ENCODE measurements around the gene TBATA.

The TBATA gene

GRCh38 chr10:70809011-70809611 lies 23.9 kb upstream of the TBATA start:
- Histone ChIP-seq H3K27ac (ENCODE audit: low read length) (no peak overlapping the region), H3K4me3 (ENCODE audit: low read length) (no peak overlapping the region), H3K36me3 (ENCODE audit: control insufficient read depth, insufficient read depth, low read length) (no peaks in the 10 kb centered on the region), H3K9me3 (ENCODE audit: control insufficient read depth, insufficient read depth, low read length) (no peaks in the 10 kb centered on the region), H3K27me3 (ENCODE audit: control insufficient read depth, insufficient read depth, low read length) (no peaks in the 10 kb centered on the region), H3K4me1 (ENCODE audit: control insufficient read depth, insufficient read depth, low read length) (peaks cover 1% of the 10 kb centered on the region; the same call in 1 of the 2 replicates)
- DNase-seq (ENCODE audit: low read depth, low spot score): no peak
- WGBS (ENCODE audit: insufficient coverage, insufficient read length): no CpG with 5 or more reads among the region's 6 CpGs

DNA sequence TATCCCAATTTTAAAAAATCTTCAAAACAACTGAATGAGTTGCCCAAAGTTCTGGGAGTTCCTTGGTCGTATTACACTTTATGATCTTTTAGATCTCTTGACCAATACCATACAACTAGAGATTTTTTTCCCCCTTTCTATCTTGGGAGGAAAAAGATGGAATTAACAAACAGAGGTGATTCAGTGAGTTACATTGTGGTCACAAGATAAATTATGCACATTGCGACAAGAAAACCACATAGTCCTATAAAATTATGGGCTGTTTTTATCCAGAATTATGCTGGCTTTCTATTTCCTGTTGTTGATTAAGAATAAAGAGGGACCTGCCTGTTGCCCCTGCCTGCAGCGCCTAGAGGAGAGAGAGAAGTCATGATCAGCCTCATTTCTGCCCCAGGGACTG lies 22.4 kb upstream of the TBATA start:
- H3K36me3 ChIP-seq (ENCODE audit: control insufficient read depth, insufficient read depth, low read length): no peaks in the 10 kb centered on the region
- no peaks in the 10 kb centered on the region for H3K27me3 ChIP-seq (ENCODE audit: control insufficient read depth, insufficient read depth, low read length)
- H3K27ac ChIP-seq (ENCODE audit: low read length): no peak overlapping the region
- no peak overlapping the region for H3K4me3 ChIP-seq (ENCODE audit: low read length)
- H3K4me1 ChIP-seq (ENCODE audit: control insufficient read depth, insufficient read depth, low read length): peaks cover 1% of the 10 kb centered on the region; the same call in 1 of the 2 replicates
- no CpG with 5 or more reads among the region's 3 CpGs for WGBS (ENCODE audit: insufficient coverage, insufficient read length)
- no peaks in the 10 kb centered on the region for H3K9me3 ChIP-seq (ENCODE audit: control insufficient read depth, insufficient read depth, low read length)
- no peak for DNase-seq (ENCODE audit: low read depth, low spot score)

DNA sequence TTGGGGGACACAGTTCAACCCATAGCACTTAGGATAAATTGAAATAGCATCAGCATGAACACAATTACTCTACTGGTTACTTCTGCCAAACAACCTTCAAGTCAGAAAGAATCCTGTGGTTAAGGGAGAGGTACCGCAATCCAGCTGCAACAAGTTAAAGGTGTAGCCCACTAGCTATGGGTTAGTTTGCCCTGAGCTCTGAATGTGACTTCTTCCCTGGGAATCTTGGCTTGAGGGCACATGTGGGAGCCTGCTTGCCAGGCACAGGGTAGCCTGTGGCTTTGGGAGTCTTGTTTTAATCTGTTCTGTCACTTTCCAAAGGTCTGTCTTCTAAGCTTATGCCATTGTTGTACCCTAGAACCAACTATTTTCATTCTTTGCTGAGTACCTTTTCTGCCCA lies 21.7 kb upstream of the TBATA start:
- Histone ChIP-seq H3K9me3 (ENCODE audit: control insufficient read depth, insufficient read depth, low read length) (no peaks in the 10 kb centered on the region), H3K27ac (ENCODE audit: low read length) (no peak overlapping the region), H3K4me1 (ENCODE audit: control insufficient read depth, insufficient read depth, low read length) (peaks cover 1% of the 10 kb centered on the region; the same call in 1 of the 2 replicates), H3K4me3 (ENCODE audit: low read length) (no peak overlapping the region), H3K27me3 (ENCODE audit: control insufficient read depth, insufficient read depth, low read length) (no peaks in the 10 kb centered on the region), H3K36me3 (ENCODE audit: control insufficient read depth, insufficient read depth, low read length) (no peaks in the 10 kb centered on the region)
- WGBS (ENCODE audit: insufficient coverage, insufficient read length): no CpG with 5 or more reads among the region's 1 CpG
- no peak for DNase-seq (ENCODE audit: low read depth, low spot score)

DNA sequence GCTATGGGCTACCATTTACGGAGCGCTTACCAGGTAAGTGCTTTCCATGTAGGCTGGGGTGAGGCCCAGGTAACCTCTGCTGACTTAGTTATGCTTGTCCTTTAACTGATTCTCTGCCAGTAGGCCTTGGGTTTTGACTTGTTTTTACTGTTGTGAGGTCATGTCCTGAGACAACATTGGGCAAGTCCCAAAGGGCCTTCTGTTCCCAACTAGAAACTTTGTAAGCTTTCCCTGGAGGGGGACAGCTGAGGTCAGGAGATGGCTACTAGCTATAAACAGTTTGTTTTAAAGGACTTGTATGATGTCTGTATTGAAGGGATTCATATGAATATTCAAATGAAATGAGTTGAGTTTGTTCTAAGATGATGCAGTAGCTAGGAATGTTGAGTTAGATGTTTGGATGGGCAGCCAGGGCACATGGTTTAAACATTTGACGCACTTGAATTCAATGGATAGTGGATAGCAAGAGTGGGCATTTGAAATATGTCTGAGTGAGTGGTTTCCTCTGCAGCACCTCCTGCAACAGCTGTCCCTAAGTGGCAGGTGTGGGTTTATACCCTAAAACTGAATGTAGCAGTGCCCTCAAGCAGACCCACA lies 20.5 kb upstream of the TBATA start:
- no peaks in the 10 kb centered on the region for H3K9me3 ChIP-seq (ENCODE audit: control insufficient read depth, insufficient read depth, low read length)
- WGBS (ENCODE audit: insufficient coverage, insufficient read length): no CpG with 5 or more reads among the region's 3 CpGs
- H3K27ac ChIP-seq (ENCODE audit: low read length): no peak overlapping the region
- H3K27me3 ChIP-seq (ENCODE audit: control insufficient read depth, insufficient read depth, low read length): no peaks in the 10 kb centered on the region
- H3K36me3 ChIP-seq (ENCODE audit: control insufficient read depth, insufficient read depth, low read length): no peaks in the 10 kb centered on the region
- peaks cover 1% of the 10 kb centered on the region; the same call in 1 of the 2 replicates for H3K4me1 ChIP-seq (ENCODE audit: control insufficient read depth, insufficient read depth, low read length)
- DNase-seq (ENCODE audit: low read depth, low spot score): no peak
- no peak overlapping the region for H3K4me3 ChIP-seq (ENCODE audit: low read length)

DNA sequence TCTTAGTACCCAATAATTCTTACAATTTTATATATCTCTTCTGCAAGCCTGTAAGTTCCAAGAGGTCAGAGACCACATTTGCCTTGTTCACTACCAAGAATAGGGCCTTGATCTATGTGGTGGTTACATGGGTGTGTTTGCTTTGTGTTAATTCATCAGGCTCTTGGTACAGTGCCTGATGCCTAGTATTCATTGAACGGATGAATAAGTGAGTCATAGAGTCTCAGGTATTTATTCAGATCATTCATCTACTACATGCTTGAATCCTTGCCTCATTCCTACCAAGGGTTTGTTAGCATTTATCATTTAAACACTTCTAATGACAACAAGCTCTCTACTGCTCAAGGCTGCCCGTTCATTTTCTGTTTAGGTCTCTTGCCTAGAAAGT lies 19.2 kb upstream of the TBATA start:
- WGBS (ENCODE audit: insufficient coverage, insufficient read length): no CpG with 5 or more reads among the region's 2 CpGs
- H3K27ac ChIP-seq (ENCODE audit: low read length): no peak overlapping the region
- no peaks in the 10 kb centered on the region for H3K36me3 ChIP-seq (ENCODE audit: control insufficient read depth, insufficient read depth, low read length)
- H3K9me3 ChIP-seq (ENCODE audit: control insufficient read depth, insufficient read depth, low read length): no peaks in the 10 kb centered on the region
- no peak overlapping the region for H3K4me3 ChIP-seq (ENCODE audit: low read length)
- DNase-seq (ENCODE audit: low read depth, low spot score): no peak
- H3K27me3 ChIP-seq (ENCODE audit: control insufficient read depth, insufficient read depth, low read length): no peaks in the 10 kb centered on the region
- H3K4me1 ChIP-seq (ENCODE audit: control insufficient read depth, insufficient read depth, low read length): peaks cover 1% of the 10 kb centered on the region; the same call in 1 of the 2 replicates

DNA sequence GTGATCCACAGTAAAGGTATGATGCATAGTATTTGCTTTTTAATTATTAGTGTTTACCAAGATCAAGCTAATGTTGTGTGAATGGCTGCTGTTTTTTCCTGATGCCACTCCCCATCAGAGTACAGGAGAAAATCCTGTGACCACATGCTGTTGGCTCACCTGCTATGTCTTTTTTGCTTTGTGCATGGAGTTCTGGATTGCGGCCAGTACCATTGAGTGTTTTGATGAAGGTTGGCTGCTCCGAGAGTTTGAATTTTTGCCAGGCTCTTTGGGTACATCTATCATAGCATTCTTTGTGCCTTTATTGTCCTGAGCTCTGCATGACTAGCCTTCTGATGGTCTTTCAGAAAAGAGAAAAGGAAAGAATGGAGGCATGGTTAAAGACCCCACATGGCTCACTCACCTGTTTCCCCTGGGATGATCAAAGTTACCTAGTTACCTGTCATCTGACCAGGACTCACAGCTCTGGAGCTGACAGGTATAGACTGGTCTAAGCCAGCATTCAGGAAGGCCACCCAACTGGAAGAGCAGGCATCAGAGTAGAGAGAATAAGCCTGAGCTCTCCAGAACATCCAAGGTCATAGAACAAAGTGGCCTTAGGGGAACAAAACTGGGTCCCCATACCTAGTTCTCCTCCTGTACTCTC lies 18.7 kb upstream of the TBATA start:
- no peak for DNase-seq (ENCODE audit: low read depth, low spot score)
- H3K27me3 ChIP-seq (ENCODE audit: control insufficient read depth, insufficient read depth, low read length): no peaks in the 10 kb centered on the region
- H3K36me3 ChIP-seq (ENCODE audit: control insufficient read depth, insufficient read depth, low read length): no peaks in the 10 kb centered on the region
- whole genome bisulfite sequencing (ENCODE audit: insufficient coverage, insufficient read length): no CpG with 5 or more reads among the region's 2 CpGs
- H3K27ac ChIP-seq (ENCODE audit: low read length): no peak overlapping the region
- peaks cover 1% of the 10 kb centered on the region; the same call in 1 of the 2 replicates for H3K4me1 ChIP-seq (ENCODE audit: control insufficient read depth, insufficient read depth, low read length)
- no peak overlapping the region for H3K4me3 ChIP-seq (ENCODE audit: low read length)
- H3K9me3 ChIP-seq (ENCODE audit: control insufficient read depth, insufficient read depth, low read length): no peaks in the 10 kb centered on the region

DNA sequence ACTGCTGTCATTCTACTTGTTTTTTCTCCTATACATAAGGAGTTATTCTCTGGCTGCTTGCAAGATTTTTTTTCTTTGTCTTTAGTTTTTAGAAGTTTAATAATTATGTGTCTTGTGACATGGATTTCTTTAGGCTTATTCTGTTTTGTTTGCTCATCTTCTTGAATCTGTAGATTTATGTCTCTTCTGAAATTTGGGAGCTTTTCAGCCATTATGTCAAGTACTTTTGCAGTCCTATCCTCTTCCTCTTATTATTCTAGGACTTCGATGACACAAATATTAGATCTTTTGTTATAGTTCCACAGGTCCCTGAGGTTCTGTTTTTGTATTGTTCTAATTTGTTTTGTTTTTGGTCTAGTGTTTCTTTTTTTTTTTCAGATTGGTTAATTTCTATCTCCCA lies 16.7 kb upstream of the TBATA start:
- H3K9me3 ChIP-seq (ENCODE audit: control insufficient read depth, insufficient read depth, low read length): no peaks in the 10 kb centered on the region
- H3K36me3 ChIP-seq (ENCODE audit: control insufficient read depth, insufficient read depth, low read length): no peaks in the 10 kb centered on the region
- DNase-seq (ENCODE audit: low read depth, low spot score): no peak
- H3K4me3 ChIP-seq (ENCODE audit: low read length): no peak overlapping the region
- WGBS (ENCODE audit: insufficient coverage, insufficient read length): no CpG with 5 or more reads among the region's 1 CpG
- peaks cover under 1% of the 10 kb centered on the region for H3K4me1 ChIP-seq (ENCODE audit: control insufficient read depth, insufficient read depth, low read length)
- no peaks in the 10 kb centered on the region for H3K27me3 ChIP-seq (ENCODE audit: control insufficient read depth, insufficient read depth, low read length)
- no peak overlapping the region for H3K27ac ChIP-seq (ENCODE audit: low read length)

- no peak for DNase-seq (ENCODE audit: low read depth, low spot score)
- H3K4me1 ChIP-seq (ENCODE audit: control insufficient read depth, insufficient read depth, low read length): no peaks in the 10 kb centered on the region; the same call in 1 of the 2 replicates
- WGBS (ENCODE audit: insufficient coverage, insufficient read length): no CpG with 5 or more reads among the region's 5 CpGs
- no peak overlapping the region for H3K27ac ChIP-seq (ENCODE audit: low read length)
- H3K27me3 ChIP-seq (ENCODE audit: control insufficient read depth, insufficient read depth, low read length): no peaks in the 10 kb centered on the region
- no peaks in the 10 kb centered on the region for H3K9me3 ChIP-seq (ENCODE audit: control insufficient read depth, insufficient read depth, low read length)
- no peak overlapping the region for H3K4me3 ChIP-seq (ENCODE audit: low read length)
- H3K36me3 ChIP-seq (ENCODE audit: control insufficient read depth, insufficient read depth, low read length): no peaks in the 10 kb centered on the region
Observed at GRCh38 chr10:70799124-70799523, 13.9 kb upstream of the TBATA start.

DNA sequence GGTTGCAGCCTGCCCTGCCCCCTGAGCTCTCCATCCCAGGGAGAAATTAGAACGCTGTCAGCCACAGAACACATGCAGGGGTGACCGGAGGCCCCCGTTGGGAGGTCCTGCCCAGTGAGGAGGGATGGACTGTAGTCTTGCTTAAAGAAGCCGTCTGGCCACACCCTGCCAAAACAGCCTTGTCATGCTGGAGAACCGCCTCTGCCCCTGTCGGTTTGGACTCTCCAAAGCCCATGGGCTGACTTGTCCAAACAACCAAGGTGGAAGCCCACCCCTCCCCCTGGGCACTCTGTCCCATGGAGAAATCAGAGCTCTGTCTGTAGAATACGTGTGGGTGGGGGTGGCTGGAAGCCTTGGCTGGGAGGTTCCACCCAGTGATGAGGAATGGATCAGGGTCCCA lies 12.7 kb upstream of the TBATA start:
- Histone ChIP-seq H3K36me3 (ENCODE audit: control insufficient read depth, insufficient read depth, low read length) (no peaks in the 10 kb centered on the region), H3K27me3 (ENCODE audit: control insufficient read depth, insufficient read depth, low read length) (no peaks in the 10 kb centered on the region), H3K4me1 (ENCODE audit: control insufficient read depth, insufficient read depth, low read length) (no peaks in the 10 kb centered on the region; the same call in 1 of the 2 replicates), H3K27ac (ENCODE audit: low read length) (no peak overlapping the region), H3K4me3 (ENCODE audit: low read length) (peak overlapping the region; percentile 12; the same call in 1 of the 2 replicates), H3K9me3 (ENCODE audit: control insufficient read depth, insufficient read depth, low read length) (no peaks in the 10 kb centered on the region)
- no CpG with 5 or more reads among the region's 7 CpGs for WGBS (ENCODE audit: insufficient coverage, insufficient read length)
- no peak for DNase-seq (ENCODE audit: low read depth, low spot score)

DNA sequence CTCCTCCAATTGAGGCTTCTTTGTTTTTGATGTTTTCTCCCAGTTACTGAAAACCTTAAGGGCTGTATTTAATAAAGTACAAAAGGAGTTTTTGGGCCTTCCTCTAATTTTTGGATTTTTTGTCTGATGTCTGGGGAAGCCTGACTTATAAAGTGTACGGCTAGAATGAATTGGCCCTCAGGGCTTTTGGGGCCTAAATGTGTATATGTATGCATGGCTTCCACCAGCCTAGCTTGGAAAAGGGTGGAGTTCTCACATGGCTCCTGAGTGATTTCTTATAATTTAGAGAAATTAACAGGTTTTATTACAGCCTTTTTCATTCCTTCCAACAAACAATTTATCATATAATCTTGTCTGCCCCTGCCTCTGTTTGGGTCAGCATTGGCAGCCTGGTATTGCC lies 10.4 kb upstream of the TBATA start:
- Histone ChIP-seq H3K36me3 (ENCODE audit: control insufficient read depth, insufficient read depth, low read length) (no peaks in the 10 kb centered on the region), H3K4me3 (ENCODE audit: low read length) (no peak overlapping the region), H3K27me3 (ENCODE audit: control insufficient read depth, insufficient read depth, low read length) (no peaks in the 10 kb centered on the region), H3K27ac (ENCODE audit: low read length) (no peak overlapping the region), H3K4me1 (ENCODE audit: control insufficient read depth, insufficient read depth, low read length) (no peaks in the 10 kb centered on the region; the same call in 1 of the 2 replicates), H3K9me3 (ENCODE audit: control insufficient read depth, insufficient read depth, low read length) (no peaks in the 10 kb centered on the region)
- DNase-seq (ENCODE audit: low read depth, low spot score): no peak
- no CpG with 5 or more reads among the region's 1 CpG for WGBS (ENCODE audit: insufficient coverage, insufficient read length)
